Muscle layer of duodenum (tissue), 2 donors: ENCODE results near the gene KIF22.

ENCODE experiments used
- H3K27ac ChIP-seq: one replicate; pipeline ENCODE4 v1.7.0; 2013; ENCODE audit warnings: mild to moderate bottlenecking, low read length
- H3K27me3 ChIP-seq: one replicate; pipeline ENCODE4 v1.7.0; 2013; ENCODE audit warnings: low read depth, mild to moderate bottlenecking, control low read depth, low read length
- H3K36me3 ChIP-seq, 2 donors: one replicate each; pipeline ENCODE4 v1.7.0; 2013; ENCODE audit warnings: low read length in 2 of 2, control low read depth in 1 of 2, mild to moderate bottlenecking in 1 of 2; ENCODE audit not compliant: insufficient read depth in 2 of 2, control insufficient read depth in 1 of 2
- H3K4me1 ChIP-seq, 2 donors: one replicate each; pipeline ENCODE4 v1.7.0; 2013; ENCODE audit warnings: low read length in 2 of 2, mild to moderate bottlenecking in 2 of 2, control low read depth in 1 of 2, moderate library complexity in 1 of 2; ENCODE audit not compliant: insufficient read depth in 2 of 2, control insufficient read depth in 1 of 2
- H3K4me3 ChIP-seq, 2 donors: one replicate each; pipeline ENCODE4 v1.7.0; 2013; ENCODE audit warnings: low read length in 2 of 2, low read depth in 1 of 2, mild to moderate bottlenecking in 1 of 2
- H3K9me3 ChIP-seq, 2 donors: one replicate each; pipeline ENCODE4 v1.7.0; 2013; ENCODE audit warnings: low read length in 2 of 2, control low read depth in 1 of 2, mild to moderate bottlenecking in 1 of 2; ENCODE audit not compliant: control insufficient read depth in 1 of 2
- donor health status: healthy.

KIF22 gene

DNA sequence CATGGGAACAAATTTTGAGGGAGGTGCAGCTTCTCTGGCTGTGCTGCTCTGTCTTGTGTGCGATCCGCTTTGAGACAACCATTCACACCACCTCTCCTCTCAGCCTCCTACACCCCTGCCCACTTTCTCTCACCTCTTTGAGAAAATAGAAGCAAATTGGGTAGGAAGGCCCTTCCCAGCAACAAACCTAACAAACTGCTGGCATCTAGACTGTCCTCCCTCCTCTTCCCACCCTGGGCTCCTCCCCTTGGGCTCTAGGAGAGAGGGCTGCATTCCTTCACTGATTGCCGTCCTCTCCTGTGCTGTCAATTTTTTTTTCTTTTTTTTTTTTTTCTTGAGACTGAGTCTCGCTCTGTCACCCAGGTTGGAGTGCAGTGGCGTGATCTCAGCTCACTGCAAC is 59.0 kb downstream of the KIF22 start:
- H3K36me3 ChIP-seq: peaks cover 18 to 31% of the 10 kb centered on the region in 2 donors
- H3K27me3 ChIP-seq: no peaks in the 10 kb centered on the region
- no peaks in the 10 kb centered on the region for H3K9me3 ChIP-seq
- H3K4me1 ChIP-seq: peaks cover 0 to 32% of the 10 kb centered on the region in 2 donors
- no peak overlapping the region for H3K27ac ChIP-seq
- no peak overlapping the region for H3K4me3 ChIP-seq

DNA sequence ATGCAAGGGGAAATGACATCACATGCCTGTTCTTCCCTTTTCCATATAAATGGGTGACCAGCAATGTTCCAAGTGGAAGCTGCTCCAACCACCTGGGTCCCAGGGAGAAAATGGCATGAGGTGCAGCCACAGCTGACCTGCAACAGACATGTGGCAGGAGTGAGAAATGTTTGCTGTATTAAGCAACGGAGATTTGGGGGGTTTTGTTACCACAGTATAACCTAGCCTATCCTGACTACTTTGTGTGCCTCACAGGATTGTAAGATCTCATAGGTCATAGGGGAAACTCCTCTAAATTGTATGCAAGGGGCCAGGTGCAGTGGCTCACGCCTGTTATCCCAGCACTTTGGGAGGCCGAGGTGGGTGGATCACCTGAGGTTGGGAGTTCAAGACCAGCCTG is 60.4 kb downstream of the KIF22 start:
- peaks cover 0 to 19% of the 10 kb centered on the region in 2 donors for H3K4me1 ChIP-seq
- H3K9me3 ChIP-seq: no peaks in the 10 kb centered on the region
- H3K4me3 ChIP-seq: no peak overlapping the region
- H3K27me3 ChIP-seq: no peaks in the 10 kb centered on the region
- H3K36me3 ChIP-seq: peaks cover 12 to 16% of the 10 kb centered on the region in 2 donors
- H3K27ac ChIP-seq: no peak overlapping the region

DNA sequence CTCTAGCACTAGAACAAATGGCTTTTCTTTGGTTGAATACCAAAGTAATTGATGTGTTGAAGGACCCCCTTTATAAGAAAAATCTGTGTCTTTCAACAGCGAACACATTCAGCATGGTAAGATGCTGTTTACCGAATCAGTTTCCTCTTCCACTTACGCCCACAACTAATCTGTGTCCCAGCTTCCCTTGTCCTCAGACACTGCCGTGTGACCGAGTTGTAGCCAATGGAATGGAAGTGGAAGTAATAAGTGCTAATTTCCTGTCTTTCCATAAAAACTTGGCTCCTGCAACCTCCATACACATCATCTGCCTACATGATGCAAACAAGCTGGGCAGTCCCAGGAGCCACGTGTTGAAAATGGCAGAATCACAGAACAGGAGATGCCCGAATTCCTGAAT is 62.1 kb downstream of the KIF22 start:
- Histone ChIP-seq H3K4me3 (no peak overlapping the region), H3K27ac (no peak overlapping the region), H3K9me3 (no peaks in the 10 kb centered on the region), H3K36me3 (peaks cover 2 to 3% of the 10 kb centered on the region in 2 donors), H3K4me1 (peaks cover 0 to 16% of the 10 kb centered on the region in 2 donors), H3K27me3 (no peaks in the 10 kb centered on the region)

DNA sequence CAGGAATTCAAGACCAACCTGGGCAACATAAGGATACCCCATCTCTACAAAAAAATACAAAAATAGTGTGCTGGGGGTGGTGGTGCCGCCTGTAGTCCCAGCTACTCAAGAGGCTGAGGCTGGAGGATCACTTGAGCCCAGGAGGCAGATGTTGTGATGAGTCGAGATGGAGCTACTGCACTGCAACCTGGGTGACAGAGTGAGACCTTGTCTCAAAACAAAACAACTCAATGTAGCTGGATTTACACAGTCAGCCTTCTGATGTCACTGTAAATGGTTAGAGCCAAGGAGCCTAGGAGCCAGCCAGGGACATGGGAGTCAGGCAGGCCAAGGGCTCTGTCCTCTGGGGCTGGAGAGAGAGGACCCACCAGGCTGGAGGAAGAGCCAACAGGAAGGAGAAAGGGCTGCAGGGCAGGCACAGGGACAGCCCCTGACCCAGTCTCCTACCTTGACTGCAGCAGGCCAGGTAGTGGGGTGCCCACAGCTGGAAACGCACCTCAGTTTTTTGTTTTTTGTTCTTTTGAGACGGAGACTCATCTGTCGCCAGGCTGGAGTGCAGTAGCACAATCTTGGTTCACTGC is 64.1 kb downstream of the KIF22 start:
- Histone ChIP-seq H3K9me3 (no peaks in the 10 kb centered on the region), H3K27ac (no peak overlapping the region), H3K4me1 (peaks cover 0 to 4% of the 10 kb centered on the region in 2 donors), H3K36me3 (peaks cover 6 to 15% of the 10 kb centered on the region in 2 donors), H3K27me3 (no peaks in the 10 kb centered on the region), H3K4me3 (no peak overlapping the region)
